Thyroid gland (tissue), 4 donors: ENCODE measurements around the gene PRSS38. TPM values are rescaled to one million over a fixed set of nuclear protein-coding genes. Genes with fewer than 3 reads are reported as not detected.

ENCODE experiments used
- DNase-seq, 2 donors: peaks; one replicate each; pipeline ENCODE4 v3.0.0-alpha.2; 2019
- H3K27ac ChIP-seq, 3 donors: fragments of 200-600 bp; sonication (generic); 1 replicate in 2 of 3; 2 replicates in 1 of 3; pipeline ENCODE4 v1.5.1; 2016 to 2019; ENCODE audit warnings: mild to moderate bottlenecking in 1 of 3, moderate library complexity in 1 of 3
- H3K27me3 ChIP-seq: fragments of 200-600 bp; sonication (generic); one replicate; pipeline ENCODE4 v1.5.1; 2019
- H3K36me3 ChIP-seq, 2 donors: fragments of 200-600 bp; sonication (generic); one replicate each; pipeline ENCODE4 v1.5.1; 2016 to 2019
- H3K4me1 ChIP-seq, 2 donors: fragments of 200-600 bp; sonication (generic); one replicate each; pipeline ENCODE4 v1.5.1; 2017 to 2019
- H3K4me3 ChIP-seq, 3 donors: fragments of 200-600 bp; sonication (generic); replicated peaks in 1 of 3; 1 replicate in 2 of 3; 2 replicates in 1 of 3; pipeline ENCODE4 v1.5.1; 2016; ENCODE audit warnings: mild to moderate bottlenecking in 1 of 3
- H3K9me3 ChIP-seq: fragments of 200-600 bp; sonication (generic); one replicate; pipeline ENCODE4 v1.5.1; 2017
- CTCF ChIP-seq, 6 experiments: fragments of 200-600 bp in 3 of 6; fragments of 450-650 bp in 3 of 6; sonication (generic) in 3 of 6; IDR thresholded peaks; one replicate each; pipeline ENCODE4 v1.5.1; 2016 to 2019; ENCODE audit warnings: antibody characterized with exemption in 6 of 6, mild to moderate bottlenecking in 2 of 6, inconsistent platforms in 1 of 6, moderate library complexity in 1 of 6
- POLR2A ChIP-seq, 2 donors: fragments of 450-650 bp; IDR thresholded peaks; one replicate each; pipeline ENCODE4 v1.6.1; 2017; ENCODE audit warnings: antibody characterized with exemption in 2 of 2, mild to moderate bottlenecking in 2 of 2, moderate library complexity in 1 of 2
- WGBS, 2 donors: methylation state at CpG; one replicate each; pipeline ENCODE4 v1.1.5; 2017; 5-methylcytosine and 5-hydroxymethylcytosine counted together
- intact Hi-C: fragments of 100-400 bp; cut with DNase I; formaldehyde crosslinking; loops from one replicate; pipeline ENCODE4 v1.15.1; 2023
- total RNA-seq, 4 donors: library from RNA; depleted of rRNA; stranded (reverse); fragments of >200 nt; gene quantifications; one replicate each; pipeline ENCODE4 v1.2.3, GENCODE V29; 2016

Gene PRSS38
- total RNA-seq, 4 donors from 2014 or later: not detected

- peaks cover 19 to 22% of the 10 kb centered on the region in 2 donors for H3K4me1 ChIP-seq
- no peaks in the 10 kb centered on the region for H3K27me3 ChIP-seq
- no peaks in the 10 kb centered on the region for H3K36me3 ChIP-seq
- intact Hi-C loops: no loop called here
- TF ChIP-seq POLR2A (IDR thresholded peaks at IDR 0.05): no peak
- no peak for TF ChIP-seq CTCF (IDR thresholded peaks at IDR 0.05)
- H3K9me3 ChIP-seq: no peaks in the 10 kb centered on the region
- DNase-seq: no peak
- no peak overlapping the region for H3K27ac ChIP-seq
- 89 to 90% methylated on average over 13 of the region's 13 CpGs for WGBS, 2 donors
- H3K4me3 ChIP-seq: no peak overlapping the region
Observed at GRCh38 chr1:227785094-227785804, 30.2 kb upstream of the PRSS38 start.

- Histone ChIP-seq H3K27ac (no peak overlapping the region), H3K4me3 (no peak overlapping the region), H3K27me3 (no peaks in the 10 kb centered on the region), H3K9me3 (no peaks in the 10 kb centered on the region), H3K4me1 (peaks cover 19 to 22% of the 10 kb centered on the region in 2 donors), H3K36me3 (no peaks in the 10 kb centered on the region)
- intact Hi-C loops: no loop called here
- TF ChIP-seq POLR2A (IDR thresholded peaks at IDR 0.05) (no peak), CTCF (IDR thresholded peaks at IDR 0.05) (no peak)
- WGBS, 2 donors: 71 to 82% methylated on average over 11 to 13 of the region's 19 CpGs
- DNase-seq: no peak
Observed at GRCh38 chr1:227785805-227786671, 29.4 kb upstream of the PRSS38 start.

GRCh38 chr1:227786673-227787512, 28.6 kb upstream of the PRSS38 start:
- Histone ChIP-seq H3K9me3 (no peaks in the 10 kb centered on the region), H3K36me3 (no peaks in the 10 kb centered on the region), H3K4me1 (peaks cover 19 to 22% of the 10 kb centered on the region in 2 donors), H3K27me3 (no peaks in the 10 kb centered on the region), H3K27ac (peak overlapping the region in 1 of 3 donors; percentile 36), H3K4me3 (peak overlapping the region; percentile 47 to 80 (median 52))
- peak; percentile 27 to 39 for DNase-seq
- WGBS, 2 donors: 26 to 43% methylated on average over 22 to 41 of the region's 45 CpGs
- intact Hi-C loops: no loop called here
- TF ChIP-seq POLR2A (IDR thresholded peaks at IDR 0.05): no peak
- TF ChIP-seq CTCF (IDR thresholded peaks at IDR 0.05): no peak

GRCh38 chr1:227787513-227788270, 27.8 kb upstream of the PRSS38 start:
- WGBS, 2 donors: 0% methylated on average over 1 to 42 of the region's 60 CpGs
- intact Hi-C loops: no loop called here
- no peaks in the 10 kb centered on the region for H3K9me3 ChIP-seq

More at GRCh38 chr1:227787513-227788270, 27.8 kb upstream of the PRSS38 start:
- no peaks in the 10 kb centered on the region for H3K27me3 ChIP-seq
- DNase-seq: peak; percentile 96
- peaks cover 19 to 22% of the 10 kb centered on the region in 2 donors for H3K4me1 ChIP-seq
- H3K36me3 ChIP-seq: no peaks in the 10 kb centered on the region
- peak overlapping the region in 2 of 3 donors; percentile 36 to 58 for H3K27ac ChIP-seq
- peak overlapping the region; percentile 47 to 80 (median 52) for H3K4me3 ChIP-seq
- TF ChIP-seq CTCF (IDR thresholded peaks at IDR 0.05): no peak
- peak in 1 of 2 donors; percentile 76 for TF ChIP-seq POLR2A (IDR thresholded peaks at IDR 0.05)
